ENCODE measurements around the gene DNAH7.

DNA sequence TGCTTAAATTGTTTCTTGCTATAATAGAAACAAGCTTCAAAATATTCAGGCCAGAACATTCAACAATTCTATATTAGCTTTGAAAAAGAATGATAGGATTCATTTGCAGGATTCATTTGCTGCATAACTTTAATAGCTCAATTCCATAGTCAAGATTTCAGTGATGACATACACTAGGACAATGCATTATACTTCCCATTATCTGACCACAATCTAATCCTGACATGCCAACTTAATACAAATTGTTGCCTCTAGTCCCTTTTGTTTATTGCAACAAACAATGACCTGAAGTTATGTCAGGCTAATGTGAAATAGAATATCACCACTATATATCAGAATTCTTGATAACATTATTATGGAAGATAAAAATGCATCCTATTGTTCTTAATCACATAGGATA, 169.4 kb downstream of the DNAH7 start:
- TF ChIP-seq BACH1 (tag; IDR thresholded peaks at IDR 0.05), result no peak
- no peak for TF ChIP-seq HDAC2 (IDR thresholded peaks at IDR 0.05)
- TF ChIP-seq POLR2A (conservative IDR thresholded peaks at IDR 0.05), result no peak
- no peak for TF ChIP-seq EZH2 (IDR thresholded peaks at IDR 0.05; ENCODE audit: borderline replicate concordance, low read depth, low read length)
- TF ChIP-seq TCF7 (IDR thresholded peaks at IDR 0.05; ENCODE audit: borderline replicate concordance), result no peak
- no peak for TF ChIP-seq GABPB1 (CRISPR knock-in tag; IDR thresholded peaks at IDR 0.05)
- TF ChIP-seq SIN3A (IDR thresholded peaks at IDR 0.05; ENCODE audit: borderline replicate concordance in 2 of 2, control insufficient read depth in 1 of 2, low read depth in 2 of 2, low read length in 2 of 2), result no peak
- TF ChIP-seq, protein P1, sequence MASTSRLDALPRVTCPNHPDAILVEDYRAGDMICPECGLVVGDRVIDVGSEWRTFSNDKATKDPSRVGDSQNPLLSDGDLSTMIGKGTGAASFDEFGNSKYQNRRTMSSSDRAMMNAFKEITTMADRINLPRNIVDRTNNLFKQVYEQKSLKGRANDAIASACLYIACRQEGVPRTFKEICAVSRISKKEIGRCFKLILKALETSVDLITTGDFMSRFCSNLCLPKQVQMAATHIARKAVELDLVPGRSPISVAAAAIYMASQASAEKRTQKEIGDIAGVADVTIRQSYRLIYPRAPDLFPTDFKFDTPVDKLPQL (IDR thresholded peaks at IDR 0.05; ENCODE audit: extremely low read depth, insufficient read length), result no peak

All from K562 (cell line).